Large intestine (tissue), 3 donors: ENCODE measurements around the gene SNX21. TPM values are rescaled to one million over a fixed set of nuclear protein-coding genes. Genes with fewer than 3 reads are reported as not detected.
"Not testable (repeated sequence)": the region's sequence is repeated elsewhere in the genome, so short reads cannot be mapped to it uniquely, and the experiment has no call there.

Experiments used
- DNase-seq, 2 donors: peaks; one replicate each; pipeline versions ENCODE4 v3.0.0 to v3.0.0-alpha.2; 2013
- H3K27ac ChIP-seq: one replicate; pipeline ENCODE4 v1.5.1; 2013; ENCODE audit warnings: low read length
- H3K27me3 ChIP-seq: 2 replicates; pipeline ENCODE4 v1.6.1; 2013; ENCODE audit warnings: low read length; ENCODE audit not compliant: control insufficient read depth, insufficient read depth
- H3K36me3 ChIP-seq: 2 replicates; pipeline ENCODE4 v1.6.1; 2013; ENCODE audit warnings: low read length; ENCODE audit not compliant: control insufficient read depth, insufficient read depth
- H3K4me1 ChIP-seq: one replicate; pipeline ENCODE4 v1.6.1; 2013; ENCODE audit warnings: low read length; ENCODE audit not compliant: control insufficient read depth, insufficient read depth
- H3K4me3 ChIP-seq: one replicate; pipeline ENCODE4 v1.5.1; 2013; ENCODE audit warnings: low read length
- H3K9me3 ChIP-seq: one replicate; pipeline ENCODE4 v1.6.1; 2013; ENCODE audit warnings: mild to moderate bottlenecking, low read depth, low read length, moderate library complexity; ENCODE audit not compliant: control insufficient read depth
- WGBS: methylation state at CpG from one replicate; pipeline ENCODE4 v1.1.5; 2013; ENCODE audit warnings: low lambda C conversion rate; ENCODE audit not compliant: insufficient coverage; 5-methylcytosine and 5-hydroxymethylcytosine counted together
- polyA plus RNA-seq: library from polyadenylated mRNA; unstranded; fragments of 120-200 nt; gene quantifications from one replicate; pipeline ENCODE4 v1.2.1, GENCODE V29; 2013

Gene SNX21
- polyA plus RNA-seq, 1 donor: 11.1 TPM

DNA sequence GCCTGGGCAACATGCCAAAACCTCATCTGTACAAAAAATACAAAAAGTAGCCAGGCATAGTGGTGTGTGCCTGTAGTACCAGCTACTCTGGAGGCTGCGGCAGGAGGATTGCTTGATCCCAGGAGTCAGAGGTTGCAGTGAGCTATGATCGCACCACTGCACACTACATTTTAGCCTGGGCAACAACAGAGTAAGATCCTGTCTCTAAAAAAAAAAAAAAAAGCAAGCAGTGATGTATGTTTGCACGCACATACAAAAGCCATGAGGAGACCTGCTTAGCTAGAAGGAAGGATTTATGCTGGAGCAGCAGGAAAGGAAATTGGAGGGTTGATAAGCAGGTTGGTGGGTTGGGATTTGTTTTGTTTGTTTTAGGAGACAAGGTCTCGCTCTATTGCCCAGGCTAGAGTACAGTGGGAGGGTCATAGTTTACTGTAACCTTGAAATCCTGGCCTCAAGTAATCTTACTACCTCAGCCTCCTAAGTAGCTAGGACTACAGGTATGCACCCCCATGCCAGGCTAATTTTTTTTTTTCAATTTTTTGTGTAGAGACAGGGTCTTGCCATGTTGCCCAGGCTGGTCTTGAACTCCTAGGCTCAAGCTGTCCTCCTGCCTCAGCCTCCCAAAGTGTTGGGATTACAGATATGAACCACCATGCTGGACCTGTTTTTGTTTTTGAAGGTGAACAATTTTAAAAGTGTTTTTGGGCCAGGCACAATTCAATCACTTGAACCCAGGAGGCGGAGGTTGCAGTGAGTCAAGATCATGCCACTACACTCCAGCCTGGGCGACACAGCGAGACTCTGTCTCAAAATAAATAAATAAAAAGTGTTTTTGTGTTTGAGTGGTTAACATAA is 27.8 kb downstream of the SNX21 start:
- H3K27me3 ChIP-seq: no peaks in the 10 kb centered on the region
- DNase-seq: peak in 1 of 2 donors; percentile 46
- H3K4me1 ChIP-seq: peaks cover 29% of the 10 kb centered on the region
- H3K9me3 ChIP-seq: no peaks in the 10 kb centered on the region
- H3K4me3 ChIP-seq: no peak overlapping the region
- no peak overlapping the region for H3K27ac ChIP-seq
- WGBS: 71% methylated on average over 3 of the region's 7 CpGs
- H3K36me3 ChIP-seq: no peaks in the 10 kb centered on the region

DNA sequence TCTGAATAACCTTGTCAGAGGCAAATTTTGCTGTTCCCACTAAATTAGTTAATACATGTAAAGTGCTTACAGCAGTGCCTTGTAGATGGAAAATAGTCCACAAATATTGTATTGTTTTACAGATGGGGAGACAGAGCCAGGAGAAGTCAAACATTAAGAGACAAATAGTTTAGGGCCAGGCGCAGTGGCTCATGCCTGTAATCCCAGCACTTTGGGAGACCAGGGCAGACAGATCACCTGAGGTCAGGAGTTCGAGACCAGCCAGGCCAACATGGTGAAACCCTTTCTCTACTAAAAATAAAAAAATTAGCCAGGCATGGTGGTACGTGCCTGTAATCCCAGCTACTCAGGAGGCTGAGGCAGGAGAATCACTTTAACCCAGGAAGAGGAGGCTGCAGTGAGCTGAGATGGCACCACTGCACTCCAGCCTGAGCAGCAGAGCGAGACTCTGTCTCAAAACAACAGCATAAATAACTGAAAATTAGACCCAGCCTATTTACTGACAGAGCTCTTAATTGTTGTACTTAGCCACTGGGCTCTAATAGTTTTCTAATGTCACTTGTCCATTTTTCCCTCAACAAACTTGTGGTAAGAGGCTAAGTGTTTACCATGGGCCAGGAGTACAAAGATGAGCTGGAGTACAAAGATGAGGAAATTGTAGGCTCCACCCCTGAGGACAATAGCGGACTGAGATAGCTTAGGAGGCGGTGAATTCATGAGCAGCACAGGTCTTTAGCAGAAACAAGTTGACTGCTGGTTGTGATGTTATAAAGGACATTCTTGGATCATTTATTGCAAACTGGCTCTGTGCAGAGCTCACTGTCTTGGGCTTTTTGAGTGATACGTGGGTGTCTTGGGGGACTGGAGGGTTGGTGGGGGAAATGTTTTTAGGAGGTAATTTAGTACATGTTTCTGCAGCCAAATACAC is 30.2 kb downstream of the SNX21 start:
- H3K9me3 ChIP-seq: no peaks in the 10 kb centered on the region
- H3K27ac ChIP-seq: peak overlapping the region; percentile 57
- H3K36me3 ChIP-seq: no peaks in the 10 kb centered on the region
- peak; percentile 63 to 81 for DNase-seq
- WGBS: no CpG with 5 or more reads among the region's 7 CpGs
- peaks cover 25% of the 10 kb centered on the region for H3K4me1 ChIP-seq
- H3K27me3 ChIP-seq: no peaks in the 10 kb centered on the region
- H3K4me3 ChIP-seq: no peak overlapping the region

DNA sequence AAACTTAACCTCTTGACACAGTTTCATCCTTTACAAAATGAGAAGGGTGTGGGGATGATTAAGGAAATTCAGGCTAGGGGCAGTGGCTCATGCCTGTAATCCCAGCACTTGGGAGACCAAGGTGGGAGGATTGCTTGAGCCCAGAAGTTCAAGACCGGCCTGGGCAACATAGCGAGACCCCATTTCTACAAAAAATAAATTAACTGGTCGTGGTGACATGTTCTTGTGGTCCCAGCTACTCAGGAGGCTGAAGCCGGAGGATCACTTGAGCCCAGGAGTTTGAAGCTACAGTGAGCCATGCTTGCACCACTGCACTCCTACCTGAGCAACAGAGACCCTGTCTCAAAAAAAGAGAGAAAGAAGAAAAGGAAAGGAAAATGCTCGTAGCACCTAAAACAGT is 32.9 kb downstream of the SNX21 start:
- H3K27me3 ChIP-seq: no peaks in the 10 kb centered on the region
- H3K27ac ChIP-seq: no peak overlapping the region
- no peaks in the 10 kb centered on the region for H3K36me3 ChIP-seq
- peaks cover 16% of the 10 kb centered on the region for H3K4me1 ChIP-seq
- no peak overlapping the region for H3K4me3 ChIP-seq
- no peaks in the 10 kb centered on the region for H3K9me3 ChIP-seq
- WGBS: 100% methylated on average over 3 of the region's 5 CpGs
- no peak for DNase-seq

DNA sequence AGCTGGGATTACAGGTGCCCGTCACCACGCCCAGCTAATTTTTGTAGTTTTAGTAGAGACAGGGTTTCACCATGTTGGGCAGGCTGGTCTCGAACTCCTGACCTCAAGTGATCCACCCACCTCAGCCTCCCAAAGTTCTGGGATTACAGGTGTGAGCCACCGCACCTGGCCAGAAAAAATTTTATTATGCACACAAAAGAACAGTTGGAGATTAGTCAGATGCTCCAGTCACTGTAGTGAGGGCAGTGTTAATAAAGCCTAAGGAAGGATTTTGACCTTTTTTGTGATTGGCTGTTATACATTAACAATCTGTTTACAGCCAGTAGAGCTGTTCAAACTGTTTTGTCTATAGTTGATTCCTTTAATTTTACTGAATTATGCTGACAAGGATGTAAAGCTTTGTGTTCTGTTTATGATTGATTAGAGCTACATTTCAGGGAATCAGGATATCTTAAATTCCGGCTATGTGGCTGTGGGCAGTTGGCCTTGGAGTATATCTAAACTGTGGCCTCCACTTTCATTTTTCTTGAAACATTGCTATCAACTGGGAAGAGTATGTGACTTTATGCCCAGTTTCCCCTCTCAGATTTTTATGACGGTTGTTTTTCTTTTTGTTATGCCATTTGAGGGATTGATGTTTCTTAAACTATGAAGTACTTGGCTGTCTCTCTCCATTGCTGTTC is 33.7 kb downstream of the SNX21 start:
- no peak overlapping the region for H3K4me3 ChIP-seq
- peak in 1 of 2 donors; percentile 53 for DNase-seq
- H3K9me3 ChIP-seq: no peaks in the 10 kb centered on the region
- H3K27me3 ChIP-seq: no peaks in the 10 kb centered on the region
- H3K36me3 ChIP-seq: peaks cover under 1% of the 10 kb centered on the region
- H3K27ac ChIP-seq: peak overlapping the region; percentile 45
- peaks cover 15% of the 10 kb centered on the region for H3K4me1 ChIP-seq
- 40% methylated on average over 1 of the region's 6 CpGs for WGBS

DNA sequence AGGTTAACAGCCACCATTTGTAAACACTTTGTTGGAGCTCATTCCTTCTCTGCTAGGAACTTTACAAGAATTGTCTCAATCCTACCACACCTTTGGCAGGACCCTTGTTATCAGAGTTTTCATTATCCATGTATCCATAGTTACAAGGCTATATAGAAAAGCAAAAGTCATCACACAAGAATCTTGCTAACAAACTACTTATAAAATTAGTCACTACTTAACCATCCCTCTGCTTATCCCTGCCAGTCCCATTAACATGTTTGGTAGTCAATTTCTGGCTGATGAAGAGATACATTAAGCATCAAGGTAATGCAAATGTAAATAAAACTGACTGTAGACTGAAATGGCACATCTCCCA is 34.2 kb downstream of the SNX21 start:
- DNase-seq: no peak
- H3K4me1 ChIP-seq: peaks cover 15% of the 10 kb centered on the region
- no peak overlapping the region for H3K4me3 ChIP-seq
- peak overlapping the region; percentile 45 for H3K27ac ChIP-seq
- no peaks in the 10 kb centered on the region for H3K9me3 ChIP-seq
- no peaks in the 10 kb centered on the region for H3K27me3 ChIP-seq
- H3K36me3 ChIP-seq: peaks cover 5% of the 10 kb centered on the region

DNA sequence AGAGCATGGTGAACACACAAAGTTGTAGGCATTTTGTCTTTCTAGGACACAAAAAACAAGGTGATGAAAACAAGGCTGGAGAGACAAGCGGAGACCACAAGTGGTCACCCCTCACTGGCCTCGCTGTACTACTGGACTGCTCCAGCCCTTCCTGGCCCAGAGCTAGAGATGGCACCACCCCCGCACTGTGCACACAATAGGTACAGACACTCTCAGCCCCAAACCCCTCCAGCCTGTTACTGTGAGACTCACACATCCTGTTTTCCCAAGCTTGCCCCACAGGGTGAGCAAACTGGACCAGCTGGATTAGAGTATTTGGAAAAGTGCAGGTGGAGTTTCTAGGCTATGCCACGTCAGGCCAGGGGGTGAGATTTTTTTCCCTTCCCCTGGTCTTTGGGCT is 39.0 kb downstream of the SNX21 start:
- no peak for DNase-seq
- H3K4me1 ChIP-seq: peaks cover 3% of the 10 kb centered on the region

DNA sequence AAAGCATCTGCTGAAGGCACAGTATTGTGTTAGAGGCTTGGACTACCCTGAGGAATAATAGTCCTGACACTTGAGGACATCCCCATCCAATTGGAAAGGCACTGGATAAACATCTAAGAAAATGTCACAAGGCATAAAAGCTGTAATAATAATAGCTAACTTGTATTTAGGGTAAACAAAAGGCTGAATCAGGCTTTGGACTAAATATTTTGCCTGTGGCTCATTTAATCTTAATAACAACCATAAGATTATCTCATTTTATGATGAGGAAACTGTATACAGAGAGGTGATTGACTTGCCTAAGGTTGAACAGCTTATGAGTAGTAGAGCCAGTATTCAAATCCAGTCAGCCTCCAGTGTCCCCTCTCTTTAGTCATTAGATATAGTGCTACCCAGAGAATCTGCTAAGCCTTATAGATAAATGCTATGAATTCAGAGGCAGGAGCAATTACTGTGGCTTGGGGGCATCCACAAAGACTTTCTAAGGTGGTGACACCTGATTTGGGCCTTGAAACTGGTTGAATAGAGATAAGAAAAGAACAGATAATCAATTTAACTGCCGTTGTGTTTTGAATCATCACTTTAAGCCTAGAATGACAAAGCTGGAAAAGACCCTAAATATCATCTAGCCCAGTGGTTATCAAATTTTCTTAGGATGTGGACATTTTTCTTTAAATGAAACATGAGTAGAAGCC is 40.0 kb downstream of the SNX21 start:
- peaks cover 27% of the 10 kb centered on the region for H3K36me3 ChIP-seq
- H3K4me3 ChIP-seq: no peak overlapping the region
- H3K27ac ChIP-seq: no peak overlapping the region
- no CpG with 5 or more reads among the region's 1 CpG for WGBS
- no peak for DNase-seq
- no peaks in the 10 kb centered on the region for H3K9me3 ChIP-seq
- H3K4me1 ChIP-seq: no peaks in the 10 kb centered on the region
- no peaks in the 10 kb centered on the region for H3K27me3 ChIP-seq

More for the DNA sequence above, 39.0 kb downstream of the SNX21 start:
- Histone ChIP-seq H3K36me3 (peaks cover 18% of the 10 kb centered on the region), H3K4me3 (no peak overlapping the region), H3K27me3 (no peaks in the 10 kb centered on the region), H3K27ac (no peak overlapping the region), H3K9me3 (no peaks in the 10 kb centered on the region)
- no CpG with 5 or more reads among the region's 4 CpGs for WGBS

DNA sequence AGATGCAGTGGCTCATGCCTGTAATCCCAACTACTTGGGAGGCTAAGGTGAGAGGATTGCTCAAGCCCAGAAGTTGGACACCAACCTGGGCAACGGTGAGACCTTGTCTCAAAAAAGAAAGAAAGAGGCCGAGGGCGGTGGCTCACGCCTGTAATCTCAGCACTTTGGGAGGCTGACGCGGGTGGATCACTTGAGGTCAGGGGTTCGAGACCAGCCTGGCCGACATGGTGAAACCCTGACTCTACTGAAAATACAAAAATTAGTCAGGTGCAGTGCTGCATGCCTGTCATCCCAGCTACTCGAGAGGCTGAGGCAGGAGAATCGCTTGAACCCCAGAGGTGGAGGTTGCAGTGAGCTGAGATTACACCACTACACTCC is 40.5 kb downstream of the SNX21 start:
- not testable (repeated sequence) for H3K27ac ChIP-seq, H3K27me3 ChIP-seq, H3K9me3 ChIP-seq, H3K4me1 ChIP-seq, DNase-seq, H3K4me3 ChIP-seq
- WGBS: no CpG with 5 or more reads among the region's 10 CpGs
- H3K36me3 ChIP-seq: peaks cover 31% of the 10 kb centered on the region

DNA sequence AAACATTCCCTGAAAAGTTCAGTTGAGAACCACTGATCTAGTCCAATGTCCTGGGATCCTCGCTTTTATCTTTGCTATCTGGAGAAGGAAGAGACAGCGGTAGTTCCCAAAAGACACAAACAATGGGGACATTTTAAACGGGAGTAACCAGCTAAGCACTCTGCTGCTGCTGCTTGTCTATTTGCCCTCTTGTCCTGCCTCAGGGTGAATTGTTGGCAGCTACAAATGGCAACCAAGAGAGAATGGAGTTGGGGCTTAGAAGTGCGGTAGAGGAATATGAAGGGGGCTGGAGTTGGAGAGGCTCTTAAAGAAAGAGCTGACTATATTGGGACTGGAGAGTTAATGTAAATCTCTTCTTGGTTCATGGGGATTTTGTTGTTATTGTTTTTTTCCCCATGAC is 41.0 kb downstream of the SNX21 start:
- no peak overlapping the region for H3K4me3 ChIP-seq
- 100% methylated on average over 1 of the region's 4 CpGs for WGBS
- no peak overlapping the region for H3K27ac ChIP-seq
- no peak for DNase-seq
- H3K9me3 ChIP-seq: no peaks in the 10 kb centered on the region
- H3K27me3 ChIP-seq: no peaks in the 10 kb centered on the region
- peaks cover 31% of the 10 kb centered on the region for H3K36me3 ChIP-seq
- H3K4me1 ChIP-seq: no peaks in the 10 kb centered on the region
